Nephron progenitor cell (in vitro differentiated cells): Measurements from ENCODE around the gene ASPM.

Source experiments
- DNase-seq: peaks from one replicate; pipeline ENCODE4 v3.0.0; 2021
- H3K27ac Mint-ChIP-seq: 2 replicates; pipeline ENCODE4 v1.8.0; 2021; ENCODE audit warnings: mild to moderate bottlenecking, moderate library complexity, mixed read lengths
- H3K27me3 Mint-ChIP-seq: 2 replicates; pipeline ENCODE4 v1.8.0; 2021; ENCODE audit warnings: mild to moderate bottlenecking, low read depth, mixed read lengths; ENCODE audit not compliant: poor library complexity
- H3K36me3 Mint-ChIP-seq: 2 replicates; pipeline ENCODE4 v1.8.0; 2021; ENCODE audit warnings: low read depth, mixed read lengths
- H3K4me1 Mint-ChIP-seq: 2 replicates; pipeline ENCODE4 v1.8.0; 2021; ENCODE audit warnings: mixed read lengths
- H3K4me3 Mint-ChIP-seq: 2 replicates; pipeline ENCODE4 v1.8.0; 2021; ENCODE audit warnings: mild to moderate bottlenecking, moderate library complexity, mixed read lengths
- H3K9me3 Mint-ChIP-seq: 2 replicates; pipeline ENCODE4 v1.8.0; 2021; ENCODE audit warnings: mild to moderate bottlenecking, moderate library complexity, mixed read lengths
- TF ChIP-seq, protein P1 (sequence below): fragments of 200-600 bp; sonication (generic); IDR thresholded peaks from 2 replicates; pipeline ENCODE4 v1.5.0; 2021; ENCODE audit warnings: antibody characterized with exemption

ASPM gene

DNA sequence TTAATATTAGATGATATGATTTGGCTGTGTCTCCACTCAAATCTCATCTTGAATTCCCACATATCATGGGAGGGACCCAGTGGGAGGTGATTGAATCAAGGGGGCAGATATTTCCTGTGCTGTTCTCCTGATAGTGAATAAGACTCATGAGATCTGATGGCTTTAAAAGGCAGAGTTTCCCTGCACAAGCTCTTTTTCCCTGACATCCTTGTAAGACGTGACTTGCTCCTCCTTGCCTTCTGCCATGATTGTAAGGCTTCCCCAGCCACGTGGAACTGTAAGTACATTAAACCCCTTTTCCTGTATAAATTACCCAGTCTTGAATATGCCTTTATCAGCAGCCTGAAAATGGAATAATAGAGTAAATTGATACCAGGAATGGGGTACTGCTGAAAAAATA is 66.1 kb downstream of the ASPM start:
- no peak overlapping the region for H3K27ac Mint-ChIP-seq
- peaks cover 51% of the 10 kb centered on the region for H3K9me3 Mint-ChIP-seq
- peaks cover 54% of the 10 kb centered on the region for H3K36me3 Mint-ChIP-seq
- H3K4me3 Mint-ChIP-seq = no peak overlapping the region
- TF ChIP-seq, protein P1, sequence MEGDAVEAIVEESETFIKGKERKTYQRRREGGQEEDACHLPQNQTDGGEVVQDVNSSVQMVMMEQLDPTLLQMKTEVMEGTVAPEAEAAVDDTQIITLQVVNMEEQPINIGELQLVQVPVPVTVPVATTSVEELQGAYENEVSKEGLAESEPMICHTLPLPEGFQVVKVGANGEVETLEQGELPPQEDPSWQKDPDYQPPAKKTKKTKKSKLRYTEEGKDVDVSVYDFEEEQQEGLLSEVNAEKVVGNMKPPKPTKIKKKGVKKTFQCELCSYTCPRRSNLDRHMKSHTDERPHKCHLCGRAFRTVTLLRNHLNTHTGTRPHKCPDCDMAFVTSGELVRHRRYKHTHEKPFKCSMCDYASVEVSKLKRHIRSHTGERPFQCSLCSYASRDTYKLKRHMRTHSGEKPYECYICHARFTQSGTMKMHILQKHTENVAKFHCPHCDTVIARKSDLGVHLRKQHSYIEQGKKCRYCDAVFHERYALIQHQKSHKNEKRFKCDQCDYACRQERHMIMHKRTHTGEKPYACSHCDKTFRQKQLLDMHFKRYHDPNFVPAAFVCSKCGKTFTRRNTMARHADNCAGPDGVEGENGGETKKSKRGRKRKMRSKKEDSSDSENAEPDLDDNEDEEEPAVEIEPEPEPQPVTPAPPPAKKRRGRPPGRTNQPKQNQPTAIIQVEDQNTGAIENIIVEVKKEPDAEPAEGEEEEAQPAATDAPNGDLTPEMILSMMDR = no peak
- no peak for DNase-seq
- no peaks in the 10 kb centered on the region for H3K4me1 Mint-ChIP-seq
- H3K27me3 Mint-ChIP-seq = no peaks in the 10 kb centered on the region

DNA sequence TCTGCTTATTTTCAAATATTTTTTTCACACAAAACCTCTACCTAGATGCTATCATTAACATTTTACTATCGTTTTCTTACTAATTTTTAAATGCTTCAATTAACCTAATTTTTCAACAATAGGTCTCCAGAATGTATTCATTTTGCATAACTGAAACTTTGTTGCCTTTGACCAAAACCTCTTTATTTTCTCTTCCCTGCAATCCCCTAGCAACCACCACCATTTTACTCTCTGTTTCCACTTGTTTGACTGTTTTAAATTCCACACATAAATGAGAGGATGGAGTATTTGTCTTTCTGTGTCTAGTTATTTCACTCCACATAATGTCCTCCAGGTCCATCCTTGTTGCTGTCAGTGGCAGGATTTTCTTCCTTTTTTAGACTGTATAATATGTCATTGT is 69.9 kb downstream of the ASPM start:
- TF ChIP-seq, protein P1 = no peak
- H3K27ac Mint-ChIP-seq = no peak overlapping the region
- H3K36me3 Mint-ChIP-seq = peaks cover 17% of the 10 kb centered on the region

GRCh38 chr1:197073978-197074377 is 72.5 kb downstream of the ASPM start:
- H3K36me3 Mint-ChIP-seq = no peaks in the 10 kb centered on the region
- no peak overlapping the region for H3K27ac Mint-ChIP-seq
- no peaks in the 10 kb centered on the region for H3K4me1 Mint-ChIP-seq
- H3K4me3 Mint-ChIP-seq = no peak overlapping the region
- no peak for DNase-seq
- H3K27me3 Mint-ChIP-seq = no peaks in the 10 kb centered on the region
- peaks cover 10% of the 10 kb centered on the region for H3K9me3 Mint-ChIP-seq
- TF ChIP-seq, protein P1 = no peak

More for the DNA sequence above, 69.9 kb downstream of the ASPM start:
- Mint-ChIP-seq H3K4me3 (no peak overlapping the region), H3K9me3 (peaks cover 21% of the 10 kb centered on the region), H3K27me3 (no peaks in the 10 kb centered on the region), H3K4me1 (no peaks in the 10 kb centered on the region)
- DNase-seq = no peak

GRCh38 chr1:197067457-197067818 is 79.0 kb downstream of the ASPM start:
- TF ChIP-seq, protein P1 = no peak
- Mint-ChIP-seq H3K27me3 (no peaks in the 10 kb centered on the region), H3K36me3 (no peaks in the 10 kb centered on the region), H3K27ac (no peak overlapping the region), H3K9me3 (peaks cover 11% of the 10 kb centered on the region), H3K4me1 (no peaks in the 10 kb centered on the region), H3K4me3 (no peak overlapping the region)
- no peak for DNase-seq

GRCh38 chr1:197066719-197067456 is 79.6 kb downstream of the ASPM start, which contains the start of gene F13B:
Gene F13B (minus strand): TSS chr1:197067260. CDS start chr1:197067223, 37 bp downstream.
- no peak within 1 kb of the TSS for H3K4me3 Mint-ChIP-seq
- no peak within 1 kb of the TSS for H3K27ac Mint-ChIP-seq
- TF ChIP-seq, protein P1 = no peak
- H3K9me3 Mint-ChIP-seq = peaks cover 11% of the 10 kb centered on the region
- no peaks in the 10 kb centered on the region for H3K36me3 Mint-ChIP-seq
- no peak for DNase-seq
- no peaks in the 10 kb centered on the region for H3K27me3 Mint-ChIP-seq
- no peaks in the 10 kb centered on the region for H3K4me1 Mint-ChIP-seq

DNA sequence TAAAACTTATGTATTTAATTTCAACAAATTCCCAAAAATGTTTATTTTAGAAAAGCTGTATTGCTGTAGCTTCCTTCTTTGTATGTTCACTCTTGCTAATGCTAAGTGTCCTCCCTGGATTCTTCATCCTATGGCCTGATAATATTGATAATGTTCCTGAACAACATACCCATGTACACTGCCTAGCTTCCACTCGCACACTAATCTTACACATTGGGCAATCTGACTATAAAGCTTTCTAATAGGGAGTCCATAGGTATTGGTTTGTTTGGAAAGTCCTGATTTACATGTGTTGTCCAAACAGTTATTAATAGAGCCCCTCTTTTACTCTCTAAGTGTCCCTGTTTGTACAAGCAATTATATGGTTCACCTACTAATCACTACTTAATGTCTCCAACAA is 80.2 kb downstream of the ASPM start:
- TF ChIP-seq, protein P1 = no peak
- DNase-seq = no peak
- Mint-ChIP-seq H3K36me3 (no peaks in the 10 kb centered on the region), H3K27me3 (no peaks in the 10 kb centered on the region), H3K9me3 (peaks cover 11% of the 10 kb centered on the region), H3K27ac (no peak overlapping the region), H3K4me1 (no peaks in the 10 kb centered on the region), H3K4me3 (no peak overlapping the region)
